ENCODE data around the gene RIPK1. TPM values are rescaled to one million over a fixed set of nuclear protein-coding genes. Genes with fewer than 3 reads are reported as not detected.

RIPK1 gene
- total and polyA plus RNA-seq, 9 of the 15 experiments (the other 6 are each of a cell fraction or from before 2014, with no cell fraction given), result 3.8 to 24.9 (median 17.7) TPM

DNA sequence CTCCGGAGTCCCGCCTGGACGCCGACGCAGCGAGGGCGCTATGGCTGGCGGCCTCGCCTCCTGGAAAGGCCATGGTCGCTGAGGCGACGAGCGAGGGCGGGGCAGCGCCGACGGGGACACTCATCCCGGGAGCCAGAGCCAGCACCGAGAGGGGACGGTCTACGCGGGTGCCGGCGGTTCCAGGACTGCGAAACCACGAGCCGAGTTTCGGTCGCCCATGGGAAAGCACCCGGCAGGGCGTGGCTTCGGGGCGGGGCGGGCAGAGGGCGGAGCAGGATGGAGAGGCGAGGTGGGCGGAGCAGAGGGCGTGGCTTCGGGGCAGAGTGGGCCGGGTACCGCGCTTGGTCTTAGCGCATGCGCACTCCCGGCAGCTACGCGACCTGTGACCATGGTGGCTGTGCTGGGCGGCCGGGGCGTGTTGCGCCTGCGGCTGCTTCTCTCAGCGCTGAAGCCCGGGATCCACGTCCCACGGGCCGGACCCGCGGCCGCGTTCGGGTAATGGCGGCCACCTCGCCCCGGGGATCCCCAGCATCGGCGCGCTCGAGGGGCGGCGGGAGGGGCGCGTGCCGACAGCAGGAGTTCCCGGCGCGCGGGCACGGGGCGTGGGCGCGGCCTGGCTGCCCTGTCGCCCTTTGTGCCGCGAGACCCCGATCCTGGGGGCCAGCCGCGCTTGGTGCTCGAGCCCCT, 50.2 kb downstream of the RIPK1 start, which contains the start of gene BPHL (continued):
- peak; percentile 66; the same call in 1 of the 2 replicates for TF ChIP-seq SIN3B (IDR thresholded peaks at IDR 0.05; ENCODE audit: low read depth)
- TF ChIP-seq, protein P1, sequence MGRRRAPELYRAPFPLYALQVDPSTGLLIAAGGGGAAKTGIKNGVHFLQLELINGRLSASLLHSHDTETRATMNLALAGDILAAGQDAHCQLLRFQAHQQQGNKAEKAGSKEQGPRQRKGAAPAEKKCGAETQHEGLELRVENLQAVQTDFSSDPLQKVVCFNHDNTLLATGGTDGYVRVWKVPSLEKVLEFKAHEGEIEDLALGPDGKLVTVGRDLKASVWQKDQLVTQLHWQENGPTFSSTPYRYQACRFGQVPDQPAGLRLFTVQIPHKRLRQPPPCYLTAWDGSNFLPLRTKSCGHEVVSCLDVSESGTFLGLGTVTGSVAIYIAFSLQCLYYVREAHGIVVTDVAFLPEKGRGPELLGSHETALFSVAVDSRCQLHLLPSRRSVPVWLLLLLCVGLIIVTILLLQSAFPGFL (CRISPR knock-in tag; IDR thresholded peaks at IDR 0.05), result no peak
- TF ChIP-seq DACH1 (IDR thresholded peaks at IDR 0.05; ENCODE audit: partially characterized antibody), result no peak
- no peak for TF ChIP-seq KDM5B (IDR thresholded peaks at IDR 0.05; ENCODE audit: insufficient replicate concordance, low read depth, low read length)
- TF ChIP-seq ZNF586 (CRISPR knock-in tag; conservative IDR thresholded peaks at IDR 0.05), result no peak
- TF ChIP-seq, protein P2, sequence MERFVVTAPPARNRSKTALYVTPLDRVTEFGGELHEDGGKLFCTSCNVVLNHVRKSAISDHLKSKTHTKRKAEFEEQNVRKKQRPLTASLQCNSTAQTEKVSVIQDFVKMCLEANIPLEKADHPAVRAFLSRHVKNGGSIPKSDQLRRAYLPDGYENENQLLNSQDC (CRISPR knock-in tag; IDR thresholded peaks at IDR 0.05), result no peak
- TF ChIP-seq XRCC4 (IDR thresholded peaks at IDR 0.05; ENCODE audit: extremely low read depth, insufficient read depth, insufficient read length), result no peak
- peak; percentile 89 for TF ChIP-seq U2AF1 (optimal IDR thresholded peaks at IDR 0.05; ENCODE audit: low read depth, low read length)
- TF ChIP-seq ZNF3 (CRISPR knock-in tag; IDR thresholded peaks at IDR 0.05), result no peak
- TF ChIP-seq SETDB1 (IDR thresholded peaks at IDR 0.05; ENCODE audit: low read length), result no peak
- TF ChIP-seq GTF2E2 (tag; IDR thresholded peaks at IDR 0.05), result no peak
- TF ChIP-seq ZNF165 (CRISPR knock-in tag; IDR thresholded peaks at IDR 0.05; ENCODE audit: borderline replicate concordance), result no peak
- TF ChIP-seq, protein P3, sequence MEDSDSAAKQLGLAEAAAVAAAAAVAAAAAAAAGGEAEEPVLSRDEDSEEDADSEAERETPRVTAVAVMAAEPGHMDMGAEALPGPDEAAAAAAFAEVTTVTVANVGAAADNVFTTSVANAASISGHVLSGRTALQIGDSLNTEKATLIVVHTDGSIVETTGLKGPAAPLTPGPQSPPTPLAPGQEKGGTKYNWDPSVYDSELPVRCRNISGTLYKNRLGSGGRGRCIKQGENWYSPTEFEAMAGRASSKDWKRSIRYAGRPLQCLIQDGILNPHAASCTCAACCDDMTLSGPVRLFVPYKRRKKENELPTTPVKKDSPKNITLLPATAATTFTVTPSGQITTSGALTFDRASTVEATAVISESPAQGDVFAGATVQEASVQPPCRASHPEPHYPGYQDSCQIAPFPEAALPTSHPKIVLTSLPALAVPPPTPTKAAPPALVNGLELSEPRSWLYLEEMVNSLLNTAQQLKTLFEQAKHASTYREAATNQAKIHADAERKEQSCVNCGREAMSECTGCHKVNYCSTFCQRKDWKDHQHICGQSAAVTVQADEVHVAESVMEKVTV (CRISPR knock-in tag; IDR thresholded peaks at IDR 0.05), result no peak
- TF ChIP-seq SAFB (IDR thresholded peaks at IDR 0.05; ENCODE audit: borderline replicate concordance, low read depth, low read length), result peak; percentile 76
- no peak for TF ChIP-seq IRF2 (CRISPR knock-in tag; IDR thresholded peaks at IDR 0.05)
- TF ChIP-seq RCOR1 (IDR thresholded peaks at IDR 0.05; ENCODE audit: borderline replicate concordance in 1 of 2, low read depth in 2 of 2, low read length in 2 of 2), result no peak; a peak in 2 of 4 replicates
- no peak for TF ChIP-seq TSC22D4 (tag; IDR thresholded peaks at IDR 0.05)
- TF ChIP-seq RFX7 (CRISPR knock-in tag; IDR thresholded peaks at IDR 0.05), result no peak
- no peak for TF ChIP-seq HSF4 (CRISPR knock-in tag; IDR thresholded peaks at IDR 0.05; ENCODE audit: borderline replicate concordance)
- TF ChIP-seq ZNF57 (CRISPR knock-in tag; IDR thresholded peaks at IDR 0.05), result 0 out of 2 replicates have a peak, but pooled peaks have one; percentile 77
- TF ChIP-seq CTBP1 (IDR thresholded peaks at IDR 0.05; ENCODE audit: borderline replicate concordance), result peak; percentile 94
- TF ChIP-seq ZNF146 (CRISPR knock-in tag; IDR thresholded peaks at IDR 0.05; ENCODE audit: unreplicated experiment), result no peak
- no peak for TF ChIP-seq THRAP3 (IDR thresholded peaks at IDR 0.05; ENCODE audit: borderline replicate concordance)
- peak; percentile 27; the same call in 1 of the 2 replicates for TF ChIP-seq GATAD2A (IDR thresholded peaks at IDR 0.05)
- no peak for TF ChIP-seq ZNF311 (CRISPR knock-in tag; IDR thresholded peaks at IDR 0.05)
- TF ChIP-seq CEBPG (CRISPR knock-in tag; IDR thresholded peaks at IDR 0.05), result no peak
- TF ChIP-seq CEBPG (tag; conservative IDR thresholded peaks at IDR 0.05 in 1 of 2, IDR thresholded peaks at IDR 0.05 in 1 of 2), result no peak
- no peak for TF ChIP-seq KAT2B (IDR thresholded peaks at IDR 0.05; ENCODE audit: low read depth, low read length)
- TF ChIP-seq CAMTA2 (CRISPR knock-in tag; conservative IDR thresholded peaks at IDR 0.05), result no peak
